Neural progenitor cell (in vitro differentiated cells): ENCODE data around the gene TLE1. TPM values are rescaled to one million over a fixed set of nuclear protein-coding genes. Genes with fewer than 3 reads are reported as not detected.

ENCODE experiments used
- DNase-seq: peaks from one replicate; pipeline ENCODE4 v3.0.0-alpha.2; 2016; ENCODE audit warnings: low spot score
- H2AFZ ChIP-seq: fragments of 200-600 bp; sonication (generic); replicated peaks from 2 replicates; pipeline ENCODE4 v1.6.1; 2016; ENCODE audit warnings: antibody characterized with exemption
- H3F3A ChIP-seq: fragments of 200-600 bp; sonication (generic); 2 replicates; pipeline ENCODE4 v1.6.1; 2016; ENCODE audit warnings: antibody characterized with exemption, low read depth
- H3K27ac ChIP-seq: fragments of 200-600 bp; sonication (generic); 2 replicates; pipeline ENCODE4 v1.5.1; 2016; ENCODE audit warnings: mild to moderate bottlenecking
- H3K27me3 ChIP-seq: fragments of 200-600 bp; sonication (generic); 2 replicates; pipeline ENCODE4 v1.6.1; 2016; ENCODE audit warnings: mild to moderate bottlenecking, moderate library complexity
- H3K36me3 ChIP-seq: fragments of 200-600 bp; sonication (generic); 2 replicates; pipeline ENCODE4 v1.5.1; 2016
- H3K4me1 ChIP-seq: fragments of 200-600 bp; sonication (generic); 2 replicates; pipeline ENCODE4 v1.6.1; 2016; ENCODE audit warnings: mixed run types
- H3K4me2 ChIP-seq: fragments of 200-600 bp; sonication (generic); 2 replicates; pipeline ENCODE4 v1.6.1; 2016
- H3K4me3 ChIP-seq: fragments of 200-600 bp; sonication (generic); 2 replicates; pipeline ENCODE4 v1.5.1; 2016
- H3K79me2 ChIP-seq: fragments of 200-600 bp; sonication (generic); 2 replicates; pipeline ENCODE4 v1.6.1; 2016; ENCODE audit warnings: low read depth
- H3K9ac ChIP-seq: fragments of 200-600 bp; sonication (generic); 2 replicates; pipeline ENCODE4 v1.6.1; 2016
- H3K9me3 ChIP-seq: fragments of 200-600 bp; sonication (generic); 2 replicates; pipeline ENCODE4 v1.5.1; 2016; ENCODE audit warnings: low read depth
- H4K20me1 ChIP-seq: fragments of 200-600 bp; sonication (generic); 2 replicates; pipeline ENCODE4 v1.6.1; 2016; ENCODE audit warnings: low read depth
- H3K27ac Mint-ChIP-seq: 3 replicates; pipeline ENCODE4 v1.8.0; 2021; ENCODE audit warnings: mixed read lengths
- H3K27me3 Mint-ChIP-seq: 2 replicates; pipeline ENCODE4 v1.8.0; 2022; ENCODE audit warnings: low read depth, mild to moderate bottlenecking, inconsistent platforms, moderate library complexity, mixed read lengths; ENCODE audit not compliant: insufficient read depth
- H3K36me3 Mint-ChIP-seq: 3 replicates; pipeline ENCODE4 v1.8.0; 2021; ENCODE audit warnings: mixed read lengths
- H3K4me1 Mint-ChIP-seq: 3 replicates; pipeline ENCODE4 v1.8.0; 2021; ENCODE audit warnings: mixed read lengths
- H3K4me3 Mint-ChIP-seq: 3 replicates; pipeline ENCODE4 v1.8.0; 2021; ENCODE audit warnings: mild to moderate bottlenecking, moderate library complexity, mixed read lengths
- H3K9me3 Mint-ChIP-seq: 3 replicates; pipeline ENCODE4 v1.8.0; 2020; ENCODE audit warnings: mixed read lengths
- EZH2 ChIP-seq: fragments of 200-600 bp; sonication (generic); IDR thresholded peaks from 2 replicates; pipeline ENCODE4 v1.6.1; 2017; ENCODE audit warnings: antibody characterized with exemption, mild to moderate bottlenecking, moderate library complexity
- EZH2phosphoT487 ChIP-seq: fragments of 200-600 bp; sonication (generic); IDR thresholded peaks from 2 replicates; pipeline ENCODE4 v1.6.1; 2017; ENCODE audit warnings: antibody characterized with exemption
- total RNA-seq: library from RNA; depleted of rRNA; stranded (reverse); fragments of >200 nt; gene quantifications from 2 replicates; pipeline ENCODE4 v1.2.3, GENCODE V29; 2015; ENCODE audit warnings: low replicate concordance
- TF ChIP-seq, protein P1 (sequence below): fragments of 200-600 bp; sonication (generic); IDR thresholded peaks from 2 replicates; pipeline ENCODE4 v1.5.1; 2017; ENCODE audit warnings: antibody characterized with exemption, mild to moderate bottlenecking

The TLE1 gene
- total RNA-seq, 1 donor from 2014 or later = 54.7 TPM

GRCh38 chr9:81556923-81557322 is 132.4 kb downstream of the TLE1 start:
- no peak for DNase-seq
- Mint-ChIP-seq H3K36me3 (no peaks in the 10 kb centered on the region), H3K9me3 (peaks cover 2% of the 10 kb centered on the region), H3K27ac (no peak overlapping the region), H3K4me3 (no peak overlapping the region), H3K4me1 (peaks cover 45% of the 10 kb centered on the region), H3K27me3 (peaks cover 14% of the 10 kb centered on the region)
- H3K27ac ChIP-seq = no peak overlapping the region
- TF ChIP-seq, protein P1, sequence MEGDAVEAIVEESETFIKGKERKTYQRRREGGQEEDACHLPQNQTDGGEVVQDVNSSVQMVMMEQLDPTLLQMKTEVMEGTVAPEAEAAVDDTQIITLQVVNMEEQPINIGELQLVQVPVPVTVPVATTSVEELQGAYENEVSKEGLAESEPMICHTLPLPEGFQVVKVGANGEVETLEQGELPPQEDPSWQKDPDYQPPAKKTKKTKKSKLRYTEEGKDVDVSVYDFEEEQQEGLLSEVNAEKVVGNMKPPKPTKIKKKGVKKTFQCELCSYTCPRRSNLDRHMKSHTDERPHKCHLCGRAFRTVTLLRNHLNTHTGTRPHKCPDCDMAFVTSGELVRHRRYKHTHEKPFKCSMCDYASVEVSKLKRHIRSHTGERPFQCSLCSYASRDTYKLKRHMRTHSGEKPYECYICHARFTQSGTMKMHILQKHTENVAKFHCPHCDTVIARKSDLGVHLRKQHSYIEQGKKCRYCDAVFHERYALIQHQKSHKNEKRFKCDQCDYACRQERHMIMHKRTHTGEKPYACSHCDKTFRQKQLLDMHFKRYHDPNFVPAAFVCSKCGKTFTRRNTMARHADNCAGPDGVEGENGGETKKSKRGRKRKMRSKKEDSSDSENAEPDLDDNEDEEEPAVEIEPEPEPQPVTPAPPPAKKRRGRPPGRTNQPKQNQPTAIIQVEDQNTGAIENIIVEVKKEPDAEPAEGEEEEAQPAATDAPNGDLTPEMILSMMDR = no peak
- TF ChIP-seq EZH2 (no peak), EZH2phosphoT487 (no peak)
- no peak overlapping the region for H3K4me2 ChIP-seq
- no peaks in the 10 kb centered on the region for H3K9me3 ChIP-seq
- no peaks in the 10 kb centered on the region for H3K36me3 ChIP-seq
- no peaks in the 10 kb centered on the region for H3K79me2 ChIP-seq
- H3K4me1 ChIP-seq = peaks cover 30% of the 10 kb centered on the region
- no peak overlapping the region for H2AFZ ChIP-seq
- no peak overlapping the region for H3K4me3 ChIP-seq
- H4K20me1 ChIP-seq = no peaks in the 10 kb centered on the region
- no peak overlapping the region for H3K9ac ChIP-seq
- no peaks in the 10 kb centered on the region for H3K27me3 ChIP-seq
- H3F3A ChIP-seq = peaks cover 4% of the 10 kb centered on the region

DNA sequence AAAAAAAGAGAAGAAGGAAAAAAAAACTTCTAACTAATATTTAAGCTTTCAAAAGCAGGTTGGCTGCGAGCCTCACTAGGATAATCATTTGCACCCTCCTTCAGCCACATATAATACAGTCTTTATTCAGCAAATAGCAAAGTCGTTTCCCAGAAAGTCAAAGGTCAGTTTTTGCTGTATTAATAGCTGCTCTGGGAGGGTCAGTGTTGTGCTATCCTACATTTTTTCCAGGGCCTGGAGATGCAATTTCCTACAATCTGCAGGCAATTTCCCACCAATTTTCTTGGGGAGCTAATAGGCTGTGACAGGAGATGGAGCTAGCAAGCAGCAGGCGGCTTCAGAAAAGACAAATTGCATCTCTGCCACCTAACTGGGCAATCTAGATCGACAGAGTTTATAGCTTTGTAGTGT is 136.8 kb downstream of the TLE1 start:
- no peak for TF ChIP-seq EZH2phosphoT487
- no peak for TF ChIP-seq EZH2
- TF ChIP-seq, protein P1 = no peak
- no peak overlapping the region for H3K9ac ChIP-seq
- H3K4me2 ChIP-seq = no peak overlapping the region
- H3K27ac Mint-ChIP-seq = no peak overlapping the region
- H3K4me3 ChIP-seq = no peak overlapping the region
- H4K20me1 ChIP-seq = no peaks in the 10 kb centered on the region
- H2AFZ ChIP-seq = peak overlapping the region; percentile 19
- peaks cover 53% of the 10 kb centered on the region for H3K4me1 ChIP-seq
- peaks cover 42% of the 10 kb centered on the region for H3K4me1 Mint-ChIP-seq
- DNase-seq = no peak
- no peaks in the 10 kb centered on the region for H3K9me3 ChIP-seq
- peaks cover 4% of the 10 kb centered on the region for H3F3A ChIP-seq
- no peaks in the 10 kb centered on the region for H3K36me3 Mint-ChIP-seq
- peaks cover 7% of the 10 kb centered on the region for H3K27me3 Mint-ChIP-seq
- no peak overlapping the region for H3K27ac ChIP-seq
- H3K27me3 ChIP-seq = no peaks in the 10 kb centered on the region
- no peaks in the 10 kb centered on the region for H3K36me3 ChIP-seq
- no peak overlapping the region for H3K4me3 Mint-ChIP-seq
- peaks cover 2% of the 10 kb centered on the region for H3K9me3 Mint-ChIP-seq
- no peaks in the 10 kb centered on the region for H3K79me2 ChIP-seq

DNA sequence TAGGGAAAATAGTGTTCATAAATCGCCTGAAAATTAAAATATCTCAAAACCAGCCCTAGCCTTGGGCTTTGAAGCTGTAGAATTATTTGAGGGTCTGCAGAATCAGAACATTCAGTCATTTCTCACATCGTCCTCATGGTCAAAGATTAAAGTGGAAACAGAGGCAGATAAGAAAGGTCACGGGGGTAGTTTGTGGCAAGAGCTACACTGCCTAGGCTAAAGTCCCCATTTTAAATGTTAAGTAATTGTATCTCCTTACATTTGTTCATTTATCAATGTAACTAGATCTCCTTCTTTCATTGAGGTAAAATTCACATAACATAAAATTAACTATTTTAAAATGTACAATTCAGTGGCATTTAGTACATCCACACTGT is 139.2 kb downstream of the TLE1 start:
- no peak for DNase-seq
- no peaks in the 10 kb centered on the region for H3K9me3 ChIP-seq
- no peak overlapping the region for H2AFZ ChIP-seq
- Mint-ChIP-seq H3K36me3 (no peaks in the 10 kb centered on the region), H3K9me3 (no peaks in the 10 kb centered on the region), H3K4me1 (peaks cover 61% of the 10 kb centered on the region), H3K4me3 (no peak overlapping the region), H3K27ac (no peak overlapping the region), H3K27me3 (peaks cover 13% of the 10 kb centered on the region)
- TF ChIP-seq, protein P1 = no peak
- TF ChIP-seq EZH2phosphoT487 (no peak), EZH2 (no peak)
- no peaks in the 10 kb centered on the region for H4K20me1 ChIP-seq
- H3K27me3 ChIP-seq = no peaks in the 10 kb centered on the region
- H3K4me3 ChIP-seq = no peak overlapping the region
- H3K36me3 ChIP-seq = no peaks in the 10 kb centered on the region
- H3K4me2 ChIP-seq = peak overlapping the region; percentile 12
- peaks cover 55% of the 10 kb centered on the region for H3K4me1 ChIP-seq
- H3K79me2 ChIP-seq = no peaks in the 10 kb centered on the region
- peaks cover 1% of the 10 kb centered on the region for H3F3A ChIP-seq
- no peak overlapping the region for H3K9ac ChIP-seq
- H3K27ac ChIP-seq = no peak overlapping the region
